DND-41 (cell line): ENCODE results near the gene KLF1.

ENCODE experiments used
- EZH2 ChIP-seq: IDR thresholded peaks from 3 replicates; pipeline ENCODE4 v1.6.1; 2012; ENCODE audit warnings: borderline replicate concordance, low read depth, mild to moderate bottlenecking, moderate library complexity, low read length, inconsistent platforms; ENCODE audit not compliant: severe bottlenecking
- TF ChIP-seq, protein P1 (sequence below): IDR thresholded peaks from 2 replicates; pipeline ENCODE4 v1.5.1; 2012; ENCODE audit warnings: borderline replicate concordance, low read length, moderate library complexity, mild to moderate bottlenecking; ENCODE audit not compliant: poor library complexity, severe bottlenecking; ENCODE audit errors: extremely low read depth

- TF ChIP-seq, protein P1, sequence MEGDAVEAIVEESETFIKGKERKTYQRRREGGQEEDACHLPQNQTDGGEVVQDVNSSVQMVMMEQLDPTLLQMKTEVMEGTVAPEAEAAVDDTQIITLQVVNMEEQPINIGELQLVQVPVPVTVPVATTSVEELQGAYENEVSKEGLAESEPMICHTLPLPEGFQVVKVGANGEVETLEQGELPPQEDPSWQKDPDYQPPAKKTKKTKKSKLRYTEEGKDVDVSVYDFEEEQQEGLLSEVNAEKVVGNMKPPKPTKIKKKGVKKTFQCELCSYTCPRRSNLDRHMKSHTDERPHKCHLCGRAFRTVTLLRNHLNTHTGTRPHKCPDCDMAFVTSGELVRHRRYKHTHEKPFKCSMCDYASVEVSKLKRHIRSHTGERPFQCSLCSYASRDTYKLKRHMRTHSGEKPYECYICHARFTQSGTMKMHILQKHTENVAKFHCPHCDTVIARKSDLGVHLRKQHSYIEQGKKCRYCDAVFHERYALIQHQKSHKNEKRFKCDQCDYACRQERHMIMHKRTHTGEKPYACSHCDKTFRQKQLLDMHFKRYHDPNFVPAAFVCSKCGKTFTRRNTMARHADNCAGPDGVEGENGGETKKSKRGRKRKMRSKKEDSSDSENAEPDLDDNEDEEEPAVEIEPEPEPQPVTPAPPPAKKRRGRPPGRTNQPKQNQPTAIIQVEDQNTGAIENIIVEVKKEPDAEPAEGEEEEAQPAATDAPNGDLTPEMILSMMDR = no peak
- no peak for TF ChIP-seq EZH2
These were observed 11.9 kb downstream of the KLF1 start for GRCh38 chr19:12875086-12875485.
